A549 (cell line): ENCODE results near the gene SLC22A7. TPM values are rescaled to one million over a fixed set of nuclear protein-coding genes. Genes with fewer than 3 reads are reported as not detected.

Source experiments
- ATAC-seq, 2 experiments: fragments of 200-7000 bp in 1 of 2; fragments of >200 bp in 1 of 2; cut with Nextera tagmentation in 1 of 2; cut with Tn5 transposase in 1 of 2; 3 replicates each; pipeline versions ENCODE4 v1.8.0 to v1.9.1; 2018 to 2020; ENCODE audit warnings: mild to moderate bottlenecking in 1 of 2, moderate library complexity in 1 of 2
- CTCF ChIA-PET: fragments of 300-600 bp; sonication (Branson Sonifier 250); formaldehyde crosslinking; extraction: SDS; loops from one replicate; lab custom pipeline; 2021; ENCODE audit warnings: antibody characterized with exemption, inconsistent platforms; lab: Yijun Ruan, JAX
- POLR2A ChIA-PET: fragments of 350-600 bp; formaldehyde crosslinking; extraction: SDS; loops from one replicate; lab custom pipeline; 2021; ENCODE audit warnings: antibody characterized with exemption, inconsistent platforms; lab: Yijun Ruan, JAX
- DNase-seq, 2 experiments: peaks; one replicate each; pipeline versions ENCODE4 v3.0.0 to v3.0.0-alpha.2; 2011 to 2016; ENCODE audit warnings: low read depth in 1 of 2, low spot score in 1 of 2
- FAIRE-seq: peaks from 2 replicates; lab custom pipeline; 2011; peaks lifted over from hg19 to GRCh38; lab: Jason Lieb, UNC
- H3K27ac ChIP-seq, 2 experiments: fragments of >200 bp; sonication (Bioruptor Twin); formaldehyde crosslinking; 3 replicates each; pipeline ENCODE4 v1.5.1; 2016 to 2017
- H3K4me1 ChIP-seq: fragments of >200 bp; sonication (Bioruptor Twin); formaldehyde crosslinking; 3 replicates; pipeline ENCODE4 v1.6.1; 2016
- H3K4me2 ChIP-seq: fragments of >200 bp; sonication (Bioruptor Twin); formaldehyde crosslinking; 3 replicates; pipeline ENCODE4 v1.6.1; 2016
- H3K4me3 ChIP-seq: fragments of >200 bp; sonication (Bioruptor Twin); formaldehyde crosslinking; 3 replicates; pipeline ENCODE4 v1.5.1; 2016
- H3K9me3 ChIP-seq: fragments of >200 bp; sonication (Bioruptor Twin); formaldehyde crosslinking; 3 replicates; pipeline ENCODE4 v1.6.1; 2016
- BCL3 ChIP-seq: fragments of >200 bp; sonication (Bioruptor Twin); formaldehyde crosslinking; IDR thresholded peaks from 3 replicates; pipeline ENCODE4 v1.6.1; 2016
- BHLHE40 ChIP-seq: IDR thresholded peaks from 2 replicates; pipeline ENCODE4 v1.6.1; 2012; ENCODE audit warnings: low read depth, low read length, inconsistent platforms
- CBX2 ChIP-seq: fragments of 200-600 bp; sonication (generic); IDR thresholded peaks from 2 replicates; pipeline ENCODE4 v1.6.1; 2016; ENCODE audit warnings: low read depth, mild to moderate bottlenecking, borderline replicate concordance
- CBX8 ChIP-seq: fragments of 200-600 bp; sonication (generic); IDR thresholded peaks from 2 replicates; pipeline ENCODE4 v1.6.1; 2016
- CEBPB ChIP-seq, 2 experiments: fragments of >200 bp in 1 of 2; sonication (Bioruptor Twin) in 1 of 2; formaldehyde crosslinking in 1 of 2; IDR thresholded peaks; 2 replicates each; pipeline ENCODE4 v1.6.1; 2012 to 2016
- CHD2 ChIP-seq: fragments of 150-350 bp; IDR thresholded peaks from 2 replicates; pipeline ENCODE4 v1.6.1; 2014; ENCODE audit warnings: low read length; ENCODE audit not compliant: partially characterized antibody
- CHD4 ChIP-seq: fragments of 200-600 bp; sonication (generic); IDR thresholded peaks from 2 replicates; pipeline ENCODE4 v1.6.1; 2016; ENCODE audit warnings: antibody characterized with exemption, mild to moderate bottlenecking, borderline replicate concordance
- CTCF ChIP-seq: fragments of >200 bp; sonication (Bioruptor Twin); formaldehyde crosslinking; IDR thresholded peaks from 3 replicates; pipeline ENCODE4 v1.5.1; 2016
- EHMT2 ChIP-seq: fragments of 200-600 bp; sonication (generic); IDR thresholded peaks from 2 replicates; pipeline ENCODE4 v1.6.1; 2016; ENCODE audit warnings: antibody characterized with exemption, low read depth, mild to moderate bottlenecking, moderate library complexity
- EP300 ChIP-seq, 2 experiments: fragments of >200 bp; sonication (Bioruptor Twin); formaldehyde crosslinking; IDR thresholded peaks; 2 replicates in 1 of 2; 3 replicates in 1 of 2; pipeline ENCODE4 v1.6.1; 2016 to 2017
- ESRRA ChIP-seq: fragments of 150-350 bp; IDR thresholded peaks from 2 replicates; pipeline ENCODE4 v1.6.1; 2014; ENCODE audit warnings: mild to moderate bottlenecking, low read length, borderline replicate concordance
- HEYL ChIP-seq: fragments of 250-450 bp; sonication (Bioruptor Pico); IDR thresholded peaks from 2 replicates; pipeline ENCODE4 v1.8.0; 2021; ENCODE audit warnings: mild to moderate bottlenecking, moderate library complexity
- HOXA7 ChIP-seq: fragments of 250-450 bp; sonication (Bioruptor Pico); IDR thresholded peaks from 2 replicates; pipeline ENCODE4 v1.5.0; 2020; ENCODE audit warnings: mild to moderate bottlenecking, moderate library complexity
- HOXB13 ChIP-seq: fragments of 250-450 bp; sonication (Bioruptor Pico); IDR thresholded peaks from 2 replicates; pipeline ENCODE4 v1.5.0; 2020; ENCODE audit warnings: low read depth, mild to moderate bottlenecking, moderate library complexity
- JUNB ChIP-seq: fragments of >200 bp; sonication (Bioruptor Twin); formaldehyde crosslinking; IDR thresholded peaks from 2 replicates; pipeline ENCODE4 v1.6.1; 2016
- MAFK ChIP-seq: fragments of 450-650 bp; IDR thresholded peaks from 2 replicates; pipeline ENCODE4 v1.6.1; 2014; ENCODE audit not compliant: partially characterized antibody
- MAX ChIP-seq: IDR thresholded peaks from 2 replicates; pipeline ENCODE4 v1.6.1; 2012
- NFE2L2 ChIP-seq: fragments of 150-350 bp; conservative IDR thresholded peaks from 2 replicates; pipeline ENCODE4 v1.6.1; 2014; ENCODE audit warnings: low read length
- NR3C1 ChIP-seq: fragments of >200 bp; sonication (Bioruptor Twin); formaldehyde crosslinking; IDR thresholded peaks from 3 replicates; pipeline ENCODE4 v1.6.1; 2017
- RFX5 ChIP-seq: fragments of 450-650 bp; IDR thresholded peaks from 2 replicates; pipeline ENCODE4 v1.7.1; 2014; ENCODE audit warnings: antibody characterized with exemption, mild to moderate bottlenecking, moderate library complexity
- RNF2 ChIP-seq: fragments of 200-600 bp; sonication (generic); IDR thresholded peaks from 2 replicates; pipeline ENCODE4 v1.6.1; 2016; ENCODE audit warnings: low read depth, mild to moderate bottlenecking, antibody characterized with exemption, moderate library complexity, borderline replicate concordance
- SMC3 ChIP-seq: fragments of >200 bp; sonication (Bioruptor Twin); formaldehyde crosslinking; IDR thresholded peaks from 3 replicates; pipeline ENCODE4 v1.6.1; 2018; ENCODE audit warnings: inconsistent platforms
- TFCP2L1 ChIP-seq: fragments of 250-450 bp; sonication (Bioruptor Pico); IDR thresholded peaks from 2 replicates; pipeline ENCODE4 v1.5.0; 2021; ENCODE audit warnings: mild to moderate bottlenecking
- TP53 ChIP-seq: fragments of 250-450 bp; sonication (Bioruptor Pico); IDR thresholded peaks from 2 replicates; pipeline ENCODE4 v1.5.0; 2021; ENCODE audit warnings: mild to moderate bottlenecking, moderate library complexity
- ZSCAN20 ChIP-seq: fragments of 250-450 bp; sonication (Bioruptor Pico); IDR thresholded peaks from 2 replicates; pipeline ENCODE4 v1.8.0; 2022; ENCODE audit warnings: mild to moderate bottlenecking, moderate library complexity
- WGBS: methylation state at CpG from one replicate; pipeline ENCODE4 v1.1.6; 2017; ENCODE audit errors: missing lambda C conversion rate; 5-methylcytosine and 5-hydroxymethylcytosine counted together
- polyA plus RNA-seq, 4 experiments: library from polyadenylated mRNA; depleted of rRNA in 3 of 4; stranded (reverse); fragments of >200 nt; fragmentation: RNase III in 1 of 4; extraction: RNeasy Plus Mini Kit Qiagen cat#74134 plus additional on column Dnase treatment in 1 of 4; gene quantifications; 2 replicates in 3 of 4; 3 replicates in 1 of 4; pipeline ENCODE4 v1.2.3, GENCODE V29; 2011 to 2017
- TF ChIP-seq, protein P1 (sequence below): IDR thresholded peaks from 2 replicates; pipeline ENCODE4 v1.6.1; 2012
- TF ChIP-seq, protein P2 (sequence below): fragments of 250-450 bp; sonication (Bioruptor Pico); IDR thresholded peaks from 2 replicates; pipeline ENCODE4 v1.5.0; 2021; ENCODE audit warnings: mild to moderate bottlenecking, moderate library complexity, borderline replicate concordance

The SLC22A7 gene
- polyA plus RNA-seq, 2 of the 4 experiments (the other 2 are of a cell fraction): not detected

DNA sequence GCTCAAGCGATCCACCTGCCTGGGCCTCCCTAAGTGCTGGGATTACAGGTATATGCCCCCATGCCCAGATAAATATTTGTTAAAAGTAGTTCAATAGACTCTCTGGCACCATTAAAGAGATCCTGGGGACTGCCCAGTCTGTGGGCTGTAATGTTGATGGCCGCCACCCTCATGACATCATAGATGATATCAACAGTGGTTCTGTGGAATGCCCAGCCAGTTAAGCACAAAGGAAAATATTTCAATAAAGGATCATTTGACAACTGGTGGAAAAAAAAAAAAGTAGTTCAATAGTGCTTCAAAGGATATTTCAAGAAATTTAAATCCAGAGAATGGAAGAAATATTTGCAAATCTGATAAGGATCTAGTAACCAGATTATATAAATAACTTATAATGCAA lies 12.1 kb downstream of the SLC22A7 start (continued):
- TF ChIP-seq, protein P1, sequence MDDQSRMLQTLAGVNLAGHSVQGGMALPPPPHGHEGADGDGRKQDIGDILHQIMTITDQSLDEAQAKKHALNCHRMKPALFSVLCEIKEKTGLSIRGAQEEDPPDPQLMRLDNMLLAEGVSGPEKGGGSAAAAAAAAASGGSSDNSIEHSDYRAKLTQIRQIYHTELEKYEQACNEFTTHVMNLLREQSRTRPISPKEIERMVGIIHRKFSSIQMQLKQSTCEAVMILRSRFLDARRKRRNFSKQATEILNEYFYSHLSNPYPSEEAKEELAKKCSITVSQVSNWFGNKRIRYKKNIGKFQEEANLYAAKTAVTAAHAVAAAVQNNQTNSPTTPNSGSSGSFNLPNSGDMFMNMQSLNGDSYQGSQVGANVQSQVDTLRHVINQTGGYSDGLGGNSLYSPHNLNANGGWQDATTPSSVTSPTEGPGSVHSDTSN: no peak
- TF ChIP-seq RNF2: no peak
- no peak for TF ChIP-seq CTCF
- no peak for TF ChIP-seq ESRRA
- TF ChIP-seq CBX2: no peak
- no peak for TF ChIP-seq SMC3
- TF ChIP-seq, protein P2, sequence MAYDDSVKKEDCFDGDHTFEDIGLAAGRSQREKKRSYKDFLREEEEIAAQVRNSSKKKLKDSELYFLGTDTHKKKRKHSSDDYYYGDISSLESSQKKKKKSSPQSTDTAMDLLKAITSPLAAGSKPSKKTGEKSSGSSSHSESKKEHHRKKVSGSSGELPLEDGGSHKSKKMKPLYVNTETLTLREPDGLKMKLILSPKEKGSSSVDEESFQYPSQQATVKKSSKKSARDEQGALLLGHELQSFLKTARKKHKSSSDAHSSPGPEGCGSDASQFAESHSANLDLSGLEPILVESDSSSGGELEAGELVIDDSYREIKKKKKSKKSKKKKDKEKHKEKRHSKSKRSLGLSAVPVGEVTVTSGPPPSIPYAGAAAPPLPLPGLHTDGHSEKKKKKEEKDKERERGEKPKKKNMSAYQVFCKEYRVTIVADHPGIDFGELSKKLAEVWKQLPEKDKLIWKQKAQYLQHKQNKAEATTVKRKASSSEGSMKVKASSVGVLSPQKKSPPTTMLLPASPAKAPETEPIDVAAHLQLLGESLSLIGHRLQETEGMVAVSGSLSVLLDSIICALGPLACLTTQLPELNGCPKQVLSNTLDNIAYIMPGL: no peak

GRCh38 chr6:43310624-43311023 lies 12.6 kb downstream of the SLC22A7 start:
- no peak overlapping the region for H3K27ac ChIP-seq
- no peak overlapping the region for H3K4me3 ChIP-seq
- ChIA-PET POLR2A (no interaction called here), CTCF (no interaction called here)
- ATAC-seq (no peak), FAIRE-seq (no peak), DNase-seq (no peak)
- no peak for TF ChIP-seq CBX8
- TF ChIP-seq NFE2L2: 0 out of 2 replicates have a peak, but pooled peaks have one; percentile 11
- TF ChIP-seq MAFK: peak; percentile 64
- peaks cover 12% of the 10 kb centered on the region for H3K4me1 ChIP-seq
- H3K4me2 ChIP-seq: no peak overlapping the region
- no peaks in the 10 kb centered on the region for H3K9me3 ChIP-seq

DNA sequence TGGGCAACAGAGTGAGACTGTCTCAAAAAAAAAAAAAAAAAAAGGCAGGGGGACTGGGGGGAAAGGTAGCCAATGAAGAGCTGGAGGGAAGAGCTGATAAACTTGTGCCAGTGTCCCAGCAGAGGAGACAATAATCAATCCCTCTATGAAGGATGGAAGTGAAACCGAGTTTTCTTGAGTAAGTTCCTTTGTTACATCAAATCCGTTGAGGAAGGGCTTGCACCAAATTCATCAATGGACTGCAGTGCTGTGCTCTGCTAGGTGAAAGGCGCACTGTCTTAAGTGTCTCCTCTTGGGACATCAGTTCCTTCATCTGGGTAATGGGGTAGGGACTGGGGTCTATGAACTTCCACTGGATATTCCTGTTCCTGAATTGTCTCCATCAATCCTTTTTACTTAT lies 13.6 kb downstream of the SLC22A7 start:
- 86% methylated on average over 3 of the region's 3 CpGs for WGBS
- FAIRE-seq: no peak

More for the DNA sequence above, 13.6 kb downstream of the SLC22A7 start:
- H3K4me1 ChIP-seq: peaks cover 12% of the 10 kb centered on the region
- POLR2A ChIA-PET: interaction anchor here (0.6 kb wide), 1 partner anchor 196 kb away, joined by 3 read pairs; no protein-coding TSS in a partner anchor
- CTCF ChIA-PET: interaction anchor here (1.1 to 1.5 kb wide), 3 partner anchors 9 to 49 kb away, joined by 3 read pairs; no protein-coding TSS in a partner anchor
- H3K9me3 ChIP-seq: no peaks in the 10 kb centered on the region
- no peak overlapping the region for H3K27ac ChIP-seq
- TF ChIP-seq CHD2 (no peak), MAX (no peak), HOXB13 (CRISPR knock-in tag) (no peak), NR3C1 (no peak), EP300 (IDR thresholded peaks at IDR 0.05) (no peak), CHD4 (no peak), BHLHE40 (no peak), TP53 (CRISPR knock-in tag) (no peak), RFX5 (no peak), JUNB (no peak), EHMT2 (no peak), HEYL (CRISPR knock-in tag) (no peak), HOXA7 (no peak), TFCP2L1 (CRISPR knock-in tag) (no peak), BCL3 (no peak), MAFK (no peak), CEBPB (IDR thresholded peaks at IDR 0.05) (no peak), CBX2 (no peak), ZSCAN20 (CRISPR knock-in tag) (no peak)
- ATAC-seq (no peak), DNase-seq (no peak)
- H3K4me2 ChIP-seq: no peak overlapping the region
- no peak overlapping the region for H3K4me3 ChIP-seq
